ENCODE measurements around the gene ABI1. TPM values are rescaled to one million over a fixed set of nuclear protein-coding genes. Genes with fewer than 3 reads are reported as not detected.

Gene ABI1
- total and polyA plus RNA-seq, 2 of the 13 experiments (the other 11 are each of a cell fraction or from before 2014, with no cell fraction given) = 20.9 to 22.9 TPM

DNA sequence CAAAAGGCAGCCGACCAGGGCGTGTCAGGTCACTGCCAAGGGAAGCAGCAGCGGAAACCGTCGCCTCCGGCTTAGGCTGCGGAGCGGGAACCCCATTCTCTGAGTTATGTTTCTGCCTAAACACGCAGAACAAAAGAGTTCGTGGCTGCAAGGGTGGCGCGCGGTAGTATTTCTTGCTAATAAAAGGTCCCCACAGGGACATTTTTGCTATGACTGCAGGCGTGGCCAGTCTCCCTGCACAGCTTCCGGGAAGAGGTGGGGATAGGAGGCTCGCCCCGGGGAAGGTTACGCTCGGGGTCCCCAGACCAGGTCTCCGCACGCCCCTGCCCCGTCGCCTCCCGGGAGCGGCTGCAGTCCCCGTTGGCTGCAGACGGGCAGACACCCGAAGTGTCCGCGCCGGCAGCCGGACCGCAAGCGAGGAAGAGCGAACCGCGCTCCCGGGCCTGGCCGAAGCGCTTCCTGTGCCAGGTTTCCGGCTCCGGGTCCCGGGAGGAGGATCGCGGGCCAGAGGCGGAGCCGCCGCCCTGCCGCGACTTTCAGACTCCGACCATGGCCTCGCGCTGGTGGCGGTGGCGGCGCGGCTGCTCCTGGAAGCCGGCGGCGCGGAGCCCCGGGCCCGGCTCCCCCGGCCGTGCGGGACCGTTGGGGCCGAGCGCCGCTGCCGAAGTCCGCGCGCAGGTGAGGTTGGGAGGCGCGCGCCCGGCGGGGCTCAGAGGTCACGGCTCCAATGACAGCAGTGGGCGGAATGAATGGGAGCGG, 163.4 kb downstream of the ABI1 start, which contains the start of gene PDSS1 (continued):
- no peak for TF ChIP-seq ZNF75D (CRISPR knock-in tag; IDR thresholded peaks at IDR 0.05; ENCODE audit: borderline replicate concordance)
- no peak for TF ChIP-seq ZNF781 (CRISPR knock-in tag; IDR thresholded peaks at IDR 0.05; ENCODE audit: borderline replicate concordance, not compliant biosample characterization)
- peak; percentile 34; the same call in 1 of the 2 replicates for TF ChIP-seq ZNF605 (CRISPR knock-in tag; IDR thresholded peaks at IDR 0.05)
- TF ChIP-seq REPIN1 (CRISPR knock-in tag; IDR thresholded peaks at IDR 0.05; ENCODE audit: borderline replicate concordance, low read depth) = no peak
- peak; percentile 50; the same call in 1 of the 2 replicates for TF ChIP-seq POLR2AphosphoS5 (IDR thresholded peaks at IDR 0.05; ENCODE audit: low read depth, low read length)
- no peak for TF ChIP-seq PPARG (CRISPR knock-in tag; conservative IDR thresholded peaks at IDR 0.05)
- no peak for TF ChIP-seq HNF4G (IDR thresholded peaks at IDR 0.05; ENCODE audit: borderline replicate concordance, low read depth, low read length)
- TF ChIP-seq HNF4G (CRISPR knock-in tag; IDR thresholded peaks at IDR 0.05; ENCODE audit: borderline replicate concordance, low read depth) = peak; percentile 72
- no peak for TF ChIP-seq CREBL2 (CRISPR knock-in tag; IDR thresholded peaks at IDR 0.05; ENCODE audit: borderline replicate concordance)
- TF ChIP-seq BATF2 (CRISPR knock-in tag; IDR thresholded peaks at IDR 0.05) = 0 out of 2 replicates have a peak, but pooled peaks have one; percentile 83
- TF ChIP-seq PHF8 (CRISPR knock-in tag; IDR thresholded peaks at IDR 0.05) = peak; percentile 95
- no peak for TF ChIP-seq HIVEP1 (CRISPR knock-in tag; IDR thresholded peaks at IDR 0.05)
- peak; percentile 65 for TF ChIP-seq ZNF143 (CRISPR knock-in tag; IDR thresholded peaks at IDR 0.05)
- TF ChIP-seq, protein P1, sequence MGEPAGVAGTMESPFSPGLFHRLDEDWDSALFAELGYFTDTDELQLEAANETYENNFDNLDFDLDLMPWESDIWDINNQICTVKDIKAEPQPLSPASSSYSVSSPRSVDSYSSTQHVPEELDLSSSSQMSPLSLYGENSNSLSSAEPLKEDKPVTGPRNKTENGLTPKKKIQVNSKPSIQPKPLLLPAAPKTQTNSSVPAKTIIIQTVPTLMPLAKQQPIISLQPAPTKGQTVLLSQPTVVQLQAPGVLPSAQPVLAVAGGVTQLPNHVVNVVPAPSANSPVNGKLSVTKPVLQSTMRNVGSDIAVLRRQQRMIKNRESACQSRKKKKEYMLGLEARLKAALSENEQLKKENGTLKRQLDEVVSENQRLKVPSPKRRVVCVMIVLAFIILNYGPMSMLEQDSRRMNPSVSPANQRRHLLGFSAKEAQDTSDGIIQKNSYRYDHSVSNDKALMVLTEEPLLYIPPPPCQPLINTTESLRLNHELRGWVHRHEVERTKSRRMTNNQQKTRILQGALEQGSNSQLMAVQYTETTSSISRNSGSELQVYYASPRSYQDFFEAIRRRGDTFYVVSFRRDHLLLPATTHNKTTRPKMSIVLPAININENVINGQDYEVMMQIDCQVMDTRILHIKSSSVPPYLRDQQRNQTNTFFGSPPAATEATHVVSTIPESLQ (CRISPR knock-in tag; conservative IDR thresholded peaks at IDR 0.05) = no peak
- TF ChIP-seq ZBTB3 (CRISPR knock-in tag; IDR thresholded peaks at IDR 0.05; ENCODE audit: borderline replicate concordance, low read depth) = no peak
- TF ChIP-seq HOXD1 (CRISPR knock-in tag; IDR thresholded peaks at IDR 0.05) = no peak
- TF ChIP-seq THAP11 (CRISPR knock-in tag; IDR thresholded peaks at IDR 0.05) = peak; percentile 88
- peak; percentile 86; the same call in 1 of the 2 replicates for TF ChIP-seq ZNF567 (CRISPR knock-in tag; IDR thresholded peaks at IDR 0.05; ENCODE audit: borderline replicate concordance)
- TF ChIP-seq GZF1 (CRISPR knock-in tag; IDR thresholded peaks at IDR 0.05) = no peak
- TF ChIP-seq MLX (CRISPR knock-in tag; IDR thresholded peaks at IDR 0.05) = 0 out of 2 replicates have a peak, but pooled peaks have one; percentile 11
- no peak for TF ChIP-seq ZNF432 (CRISPR knock-in tag; IDR thresholded peaks at IDR 0.05; ENCODE audit: borderline replicate concordance)
- TF ChIP-seq NCOA1 (CRISPR knock-in tag; IDR thresholded peaks at IDR 0.05) = no peak
- TF ChIP-seq ZNF547 (CRISPR knock-in tag; IDR thresholded peaks at IDR 0.05) = no peak
- peak; percentile 52 for TF ChIP-seq POGK (CRISPR knock-in tag; conservative IDR thresholded peaks at IDR 0.05)
- TF ChIP-seq ZNF264 (CRISPR knock-in tag; IDR thresholded peaks at IDR 0.05) = no peak
- no peak for TF ChIP-seq ZNF569 (CRISPR knock-in tag; IDR thresholded peaks at IDR 0.05; ENCODE audit: borderline replicate concordance)
